GM18870 (cell line): ENCODE measurements around the gene PTPRM.
A peak's percentile ranks its signal among the peaks of the same experiment; 100 is the strongest.

Source experiments
- ATAC-seq: cut with Tn5 transposase; IDR thresholded peaks from one replicate; pipeline ENCODE4 v1.9.1; 2021; ENCODE audit warnings: moderate library complexity; ENCODE audit not compliant: unreplicated experiment

Gene PTPRM

GRCh38 chr18:7567474-7568425 is 634 bp downstream of the PTPRM start:
- ATAC-seq: no peak

GRCh38 chr18:7568426-7568825 is 1.3 kb downstream of the PTPRM start:
- ATAC-seq: no peak

- ATAC-seq: no peak
These were observed 4.5 kb downstream of the PTPRM start for GRCh38 chr18:7571626-7572025.

- peak; percentile 58 for ATAC-seq
These were observed 5.7 kb downstream of the PTPRM start for GRCh38 chr18:7572822-7573221.

GRCh38 chr18:7575465-7576028 is 8.4 kb downstream of the PTPRM start:
- ATAC-seq: no peak

- ATAC-seq: no peak
These were observed 9.0 kb downstream of the PTPRM start for GRCh38 chr18:7576077-7576476.

GRCh38 chr18:7576685-7577084 is 9.6 kb downstream of the PTPRM start:
- ATAC-seq: no peak

GRCh38 chr18:7577706-7578105 is 10.6 kb downstream of the PTPRM start:
- ATAC-seq: no peak

GRCh38 chr18:7579176-7579917 is 12.2 kb downstream of the PTPRM start:
- ATAC-seq: no peak

GRCh38 chr18:7579918-7580542 is 12.9 kb downstream of the PTPRM start:
- no peak for ATAC-seq

- ATAC-seq: no peak
These were observed 17.6 kb downstream of the PTPRM start for GRCh38 chr18:7584646-7585275.

- no peak for ATAC-seq
These were observed 18.2 kb downstream of the PTPRM start for GRCh38 chr18:7585276-7585670.

GRCh38 chr18:7586379-7586778 is 19.3 kb downstream of the PTPRM start:
- ATAC-seq: no peak

- no peak for ATAC-seq
These were observed 23.9 kb downstream of the PTPRM start for GRCh38 chr18:7590826-7591560.

GRCh38 chr18:7592305-7593071 is 25.4 kb downstream of the PTPRM start:
- ATAC-seq: no peak

GRCh38 chr18:7593218-7593819 is 26.2 kb downstream of the PTPRM start:
- no peak for ATAC-seq

GRCh38 chr18:7596147-7596546 is 29.0 kb downstream of the PTPRM start:
- no peak for ATAC-seq

GRCh38 chr18:7597500-7597899 is 30.4 kb downstream of the PTPRM start:
- ATAC-seq: no peak
